Mammary epithelial cell (primary cell): ENCODE data around the gene TAS2R19.

Source experiments
- CTCF ChIP-seq, 2 donors: IDR thresholded peaks in 1 of 2; conservative IDR thresholded peaks in 1 of 2; 2 replicates each; pipeline ENCODE4 v1.5.1; 2011 to 2012; ENCODE audit warnings: inconsistent platforms in 2 of 2, low read length in 2 of 2, mild to moderate bottlenecking in 2 of 2, control low read depth in 1 of 2, low read depth in 1 of 2; ENCODE audit not compliant: insufficient read depth in 1 of 2; ENCODE audit errors: extremely low read depth in 1 of 2
- EZH2 ChIP-seq: IDR thresholded peaks from 2 replicates; pipeline ENCODE4 v1.6.1; 2012; ENCODE audit warnings: low read length, inconsistent platforms, borderline replicate concordance

GRCh38 chr12:10998204-10998603 is 24.2 kb downstream of the TAS2R19 start, which contains the start of gene TAS2R20:
- TF ChIP-seq CTCF (conservative IDR thresholded peaks at IDR 0.05 in 1 of 2, IDR thresholded peaks at IDR 0.05 in 1 of 2; ENCODE audit: extremely low read depth in 1 of 2, insufficient read depth in 1 of 2, low read depth in 1 of 2, low read length in 2 of 2) (no peak), EZH2 (no peak)
